ENCODE results near the gene ZNF407. TPM values are rescaled to one million over a fixed set of nuclear protein-coding genes. Genes with fewer than 3 reads are reported as not detected.

ZNF407 gene
- total RNA-seq, 2 experiments from 2014 or later: 23.2 to 24.7 TPM

- no peak overlapping the region for H3K27ac ChIP-seq (ENCODE audit: low read depth in 1 of 2, low read length in 2 of 2)
- Mint-ChIP-seq H3K9me3 (no peaks in the 10 kb centered on the region), H3K4me1 (ENCODE audit: low read depth) (no peaks in the 10 kb centered on the region), H3K27ac (no peak overlapping the region), H3K4me3 (no peak overlapping the region), H3K36me3 (ENCODE audit: low read depth) (no peaks in the 10 kb centered on the region), H3K27me3 (no peaks in the 10 kb centered on the region)
- no peak overlapping the region for H3K4me3 ChIP-seq (ENCODE audit: low read length)
- H3K9me3 ChIP-seq (ENCODE audit: control insufficient read depth in 1 of 2, insufficient read depth in 1 of 2, low read length in 2 of 2): no peaks in the 10 kb centered on the region
- intact Hi-C loops (cut with DNase I, micrococcal nuclease): no loop called here
- peaks cover 4% of the 10 kb centered on the region for H3K4me1 ChIP-seq (ENCODE audit: insufficient read depth, low read length)
- no peak for ATAC-seq (ENCODE audit: poor library complexity)
- no peak for DNase-seq
- no peak for TF ChIP-seq CTCF (IDR thresholded peaks at IDR 0.05)
- POLR2A ChIA-PET: no interaction called here
- CTCF ChIA-PET: no interaction called here
- peaks cover 2% of the 10 kb centered on the region for H3K36me3 ChIP-seq (ENCODE audit: insufficient read depth, low read length)
- H3K27me3 ChIP-seq (ENCODE audit: control insufficient read depth in 1 of 2, insufficient read depth in 2 of 2, low read length in 2 of 2): no peaks in the 10 kb centered on the region
Observed at GRCh38 chr18:74914648-74915047, 317.0 kb downstream of the ZNF407 start.

GRCh38 chr18:74916773-74917393, 319.2 kb downstream of the ZNF407 start:
- CTCF ChIA-PET: no interaction called here
- DNase-seq: no peak
- TF ChIP-seq CTCF (IDR thresholded peaks at IDR 0.05): no peak

GRCh38 chr18:74918276-74918790, 320.7 kb downstream of the ZNF407 start:
- H3K36me3 Mint-ChIP-seq (ENCODE audit: low read depth): peaks cover 23% of the 10 kb centered on the region
- no peaks in the 10 kb centered on the region for H3K27me3 ChIP-seq (ENCODE audit: control insufficient read depth in 1 of 2, insufficient read depth in 2 of 2, low read length in 2 of 2)
- CTCF ChIA-PET: no interaction called here
- TF ChIP-seq CTCF (IDR thresholded peaks at IDR 0.05): no peak
- peaks cover 13% of the 10 kb centered on the region for H3K36me3 ChIP-seq (ENCODE audit: insufficient read depth, low read length)
- DNase-seq: no peak
- no peak for ATAC-seq (ENCODE audit: poor library complexity)
- H3K27ac Mint-ChIP-seq: no peak overlapping the region
- no peaks in the 10 kb centered on the region for H3K27me3 Mint-ChIP-seq
- no peak overlapping the region for H3K4me3 Mint-ChIP-seq
- no peak overlapping the region for H3K27ac ChIP-seq (ENCODE audit: low read depth in 1 of 2, low read length in 2 of 2)
- POLR2A ChIA-PET: no interaction called here
- no peaks in the 10 kb centered on the region for H3K9me3 ChIP-seq (ENCODE audit: control insufficient read depth in 1 of 2, insufficient read depth in 1 of 2, low read length in 2 of 2)
- no peak overlapping the region for H3K4me3 ChIP-seq (ENCODE audit: low read length)
- H3K4me1 ChIP-seq (ENCODE audit: insufficient read depth, low read length): peaks cover 4% of the 10 kb centered on the region
- H3K4me1 Mint-ChIP-seq (ENCODE audit: low read depth): no peaks in the 10 kb centered on the region
- intact Hi-C loops (cut with DNase I, micrococcal nuclease): no loop called here
- no peaks in the 10 kb centered on the region for H3K9me3 Mint-ChIP-seq

More at GRCh38 chr18:74916773-74917393, 319.2 kb downstream of the ZNF407 start:
- Histone ChIP-seq H3K27ac (ENCODE audit: low read depth in 1 of 2, low read length in 2 of 2) (no peak overlapping the region), H3K9me3 (ENCODE audit: control insufficient read depth in 1 of 2, insufficient read depth in 1 of 2, low read length in 2 of 2) (no peaks in the 10 kb centered on the region), H3K4me1 (ENCODE audit: insufficient read depth, low read length) (peaks cover 4% of the 10 kb centered on the region), H3K4me3 (ENCODE audit: low read length) (no peak overlapping the region), H3K36me3 (ENCODE audit: insufficient read depth, low read length) (peaks cover 13% of the 10 kb centered on the region), H3K27me3 (ENCODE audit: control insufficient read depth in 1 of 2, insufficient read depth in 2 of 2, low read length in 2 of 2) (no peaks in the 10 kb centered on the region)
- no peaks in the 10 kb centered on the region for H3K27me3 Mint-ChIP-seq
- no peak overlapping the region for H3K27ac Mint-ChIP-seq
- no peak overlapping the region for H3K4me3 Mint-ChIP-seq
- no peaks in the 10 kb centered on the region for H3K9me3 Mint-ChIP-seq
- POLR2A ChIA-PET: no interaction called here
- no peak for ATAC-seq (ENCODE audit: poor library complexity)
- intact Hi-C loops (cut with DNase I, micrococcal nuclease): no loop called here
- no peaks in the 10 kb centered on the region for H3K4me1 Mint-ChIP-seq (ENCODE audit: low read depth)
- peaks cover 17% of the 10 kb centered on the region for H3K36me3 Mint-ChIP-seq (ENCODE audit: low read depth)
